GM23338 (cell line): ENCODE measurements around the gene DNAL1. TPM values are rescaled to one million over a fixed set of nuclear protein-coding genes. Genes with fewer than 3 reads are reported as not detected.

Experiments
- ATAC-seq: fragments of 200-7000 bp; cut with Tn5 transposase; 3 replicates; pipeline ENCODE4 v1.9.1; 2020
- DNase-seq: peaks from one replicate; pipeline ENCODE4 v3.0.0-alpha.2; 2015; ENCODE audit warnings: low spot score
- H2AFZ ChIP-seq: fragments of 200-600 bp; sonication (generic); 2 replicates; pipeline ENCODE4 v1.8.0; 2016; ENCODE audit warnings: antibody characterized with exemption, mild to moderate bottlenecking, moderate library complexity
- H3F3A ChIP-seq: fragments of 200-600 bp; sonication (generic); replicated peaks from 2 replicates; pipeline ENCODE4 v1.8.0; 2017; ENCODE audit warnings: antibody characterized with exemption, mixed run types, low read depth
- H3K27ac ChIP-seq: fragments of 200-600 bp; sonication (generic); 2 replicates; pipeline ENCODE4 v1.6.1; 2016; ENCODE audit warnings: low read depth
- H3K27me3 ChIP-seq: fragments of 200-600 bp; sonication (generic); 2 replicates; pipeline ENCODE4 v1.8.0; 2016; ENCODE audit warnings: mild to moderate bottlenecking, mixed run types, moderate library complexity; ENCODE audit not compliant: insufficient read depth
- H3K36me3 ChIP-seq: fragments of 200-600 bp; sonication (generic); 2 replicates; pipeline ENCODE4 v1.8.0; 2016; ENCODE audit warnings: mild to moderate bottlenecking; ENCODE audit not compliant: insufficient read depth
- H3K4me1 ChIP-seq: fragments of 200-600 bp; sonication (generic); 2 replicates; pipeline ENCODE4 v1.8.0; 2016; ENCODE audit warnings: mild to moderate bottlenecking, moderate library complexity; ENCODE audit not compliant: insufficient read depth
- H3K4me2 ChIP-seq: fragments of 200-600 bp; sonication (generic); 2 replicates; pipeline ENCODE4 v1.7.1; 2017; ENCODE audit warnings: mixed run types
- H3K4me3 ChIP-seq: fragments of 200-600 bp; sonication (generic); 2 replicates; pipeline ENCODE4 v1.6.1; 2016; ENCODE audit warnings: mixed run types
- H3K79me2 ChIP-seq: fragments of 200-600 bp; sonication (generic); replicated peaks from 2 replicates; pipeline ENCODE4 v1.8.0; 2017; ENCODE audit warnings: mild to moderate bottlenecking; ENCODE audit not compliant: insufficient read depth
- H3K9me2 ChIP-seq: fragments of 200-600 bp; sonication (generic); 2 replicates; pipeline ENCODE4 v1.8.0; 2017; ENCODE audit not compliant: insufficient read depth
- H4K20me1 ChIP-seq: fragments of 200-600 bp; sonication (generic); replicated peaks from 2 replicates; pipeline ENCODE4 v1.8.0; 2017; ENCODE audit warnings: mild to moderate bottlenecking; ENCODE audit not compliant: insufficient read depth
- H3K27ac Mint-ChIP-seq: 2 replicates; pipeline ENCODE4 v1.8.0; 2020; ENCODE audit warnings: inconsistent platforms, mild to moderate bottlenecking, moderate library complexity, mixed read lengths
- H3K27me3 Mint-ChIP-seq: 3 replicates; pipeline ENCODE4 v1.8.0; 2022; ENCODE audit warnings: low read depth, mild to moderate bottlenecking, moderate library complexity, mixed read lengths, inconsistent platforms; ENCODE audit not compliant: insufficient read depth, poor library complexity
- H3K36me3 Mint-ChIP-seq: 3 replicates; pipeline ENCODE4 v1.8.0; 2021; ENCODE audit warnings: low read depth, mild to moderate bottlenecking, inconsistent platforms, moderate library complexity, mixed read lengths
- H3K4me1 Mint-ChIP-seq: 3 replicates; pipeline ENCODE4 v1.8.0; 2020; ENCODE audit warnings: mild to moderate bottlenecking, inconsistent platforms, mixed read lengths
- H3K4me3 Mint-ChIP-seq: 3 replicates; pipeline ENCODE4 v1.8.0; 2021; ENCODE audit warnings: moderate library complexity, mild to moderate bottlenecking, inconsistent platforms, mixed read lengths
- H3K9me3 Mint-ChIP-seq: 3 replicates; pipeline ENCODE4 v1.8.0; 2020; ENCODE audit warnings: moderate library complexity, mild to moderate bottlenecking, inconsistent platforms, mixed read lengths
- CREB1 ChIP-seq: fragments of 250-450 bp; sonication (Bioruptor Pico); IDR thresholded peaks from 2 replicates; pipeline ENCODE4 v1.5.0; 2020; ENCODE audit warnings: low read depth, mild to moderate bottlenecking, moderate library complexity
- NANOG ChIP-seq: IDR thresholded peaks from 2 replicates; pipeline ENCODE4 v1.6.1; 2016; ENCODE audit warnings: antibody characterized with exemption, borderline replicate concordance
- POLR2AphosphoS5 ChIP-seq: IDR thresholded peaks from 2 replicates; pipeline ENCODE4 v1.6.1; 2016; ENCODE audit warnings: antibody characterized with exemption, low read depth
- ZNF114 ChIP-seq: fragments of 250-450 bp; sonication (Bioruptor Pico); IDR thresholded peaks from 2 replicates; pipeline ENCODE4 v1.5.0; 2020; ENCODE audit warnings: mild to moderate bottlenecking, moderate library complexity
- ZNF331 ChIP-seq: fragments of 250-450 bp; sonication (Bioruptor Pico); IDR thresholded peaks from 2 replicates; pipeline ENCODE4 v1.5.0; 2020; ENCODE audit warnings: low read depth, mild to moderate bottlenecking, moderate library complexity
- polyA plus RNA-seq: library from polyadenylated mRNA; unstranded; fragments of >200 nt; fragmentation: Nextera tagmentation; extraction: Ambion mirVana; gene quantifications from 2 replicates; pipeline ENCODE4 v1.2.1, GENCODE V29; 2016
- total RNA-seq: library from RNA; depleted of rRNA; stranded (reverse); fragments of >200 nt; shearing (Covaris generic); gene quantifications from 2 replicates; pipeline ENCODE4 v1.2.3, GENCODE V29; 2014
- TF ChIP-seq, protein P1 (sequence below): IDR thresholded peaks from 2 replicates; pipeline ENCODE4 v1.6.1; 2016; ENCODE audit warnings: antibody characterized with exemption
- TF ChIP-seq, protein P2 (sequence below): IDR thresholded peaks from one replicate; pipeline ENCODE4 v1.6.1; 2018; ENCODE audit warnings: antibody characterized with exemption; ENCODE audit not compliant: unreplicated experiment
- TF ChIP-seq, protein P3 (sequence below): fragments of 250-450 bp; sonication (Bioruptor Pico); IDR thresholded peaks from 2 replicates; pipeline ENCODE4 v1.5.0; 2020; ENCODE audit warnings: mild to moderate bottlenecking, moderate library complexity

DNAL1 gene
- total and polyA plus RNA-seq, 2 experiments from 2014 or later = 7.6 to 29.3 TPM

DNA sequence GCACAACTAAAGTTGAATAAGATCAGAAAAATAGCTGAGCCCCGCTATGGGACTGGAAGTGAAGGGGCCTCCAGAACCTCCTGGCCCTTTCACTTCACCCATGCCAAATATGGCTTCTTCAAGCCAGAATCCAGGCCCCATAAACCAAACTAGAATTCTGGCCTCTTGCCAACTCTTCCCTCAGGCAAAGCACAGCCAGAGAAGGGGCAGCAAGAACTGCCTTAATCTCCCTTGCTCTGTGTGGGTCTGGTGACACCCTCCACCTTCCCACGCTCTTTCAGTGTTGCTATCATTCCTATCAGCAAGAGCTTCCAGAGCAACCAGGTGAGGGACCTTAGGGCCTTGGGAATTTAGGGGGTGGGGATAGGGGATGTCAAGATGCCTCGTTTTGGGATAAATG, 72.5 kb downstream of the DNAL1 start:
- Histone ChIP-seq H3K4me1 (peaks cover 46% of the 10 kb centered on the region), H3K27ac (no peak overlapping the region), H3K36me3 (no peaks in the 10 kb centered on the region), H3K27me3 (peaks cover 20% of the 10 kb centered on the region; the same call in 1 of the 2 replicates), H3K4me2 (peak overlapping the region; percentile 97), H3K79me2 (peaks cover 14% of the 10 kb centered on the region), H3K4me3 (peak overlapping the region; percentile 88), H3F3A (peaks cover 29% of the 10 kb centered on the region; the same call in 1 of the 2 replicates), H3K9me2 (no peaks in the 10 kb centered on the region), H2AFZ (no peak overlapping the region), H4K20me1 (peaks cover 11% of the 10 kb centered on the region)
- no peaks in the 10 kb centered on the region; the same call in 2 of the 3 replicates for H3K9me3 Mint-ChIP-seq
- H3K27ac Mint-ChIP-seq = no peak overlapping the region
- ATAC-seq (no peak), DNase-seq (no peak)
- H3K4me3 Mint-ChIP-seq = peak overlapping the region; percentile 82; the same call in 1 of the 3 replicates
- TF ChIP-seq POLR2AphosphoS5 = no peak
- no peak for TF ChIP-seq NANOG
- TF ChIP-seq, protein P1, sequence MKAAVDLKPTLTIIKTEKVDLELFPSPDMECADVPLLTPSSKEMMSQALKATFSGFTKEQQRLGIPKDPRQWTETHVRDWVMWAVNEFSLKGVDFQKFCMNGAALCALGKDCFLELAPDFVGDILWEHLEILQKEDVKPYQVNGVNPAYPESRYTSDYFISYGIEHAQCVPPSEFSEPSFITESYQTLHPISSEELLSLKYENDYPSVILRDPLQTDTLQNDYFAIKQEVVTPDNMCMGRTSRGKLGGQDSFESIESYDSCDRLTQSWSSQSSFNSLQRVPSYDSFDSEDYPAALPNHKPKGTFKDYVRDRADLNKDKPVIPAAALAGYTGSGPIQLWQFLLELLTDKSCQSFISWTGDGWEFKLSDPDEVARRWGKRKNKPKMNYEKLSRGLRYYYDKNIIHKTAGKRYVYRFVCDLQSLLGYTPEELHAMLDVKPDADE = no peak
- TF ChIP-seq ZNF114 = no peak
- H3K36me3 Mint-ChIP-seq = peaks cover 10% of the 10 kb centered on the region
- H3K27me3 Mint-ChIP-seq = peaks cover 30% of the 10 kb centered on the region
- H3K4me1 Mint-ChIP-seq = peaks cover 55% of the 10 kb centered on the region

DNA sequence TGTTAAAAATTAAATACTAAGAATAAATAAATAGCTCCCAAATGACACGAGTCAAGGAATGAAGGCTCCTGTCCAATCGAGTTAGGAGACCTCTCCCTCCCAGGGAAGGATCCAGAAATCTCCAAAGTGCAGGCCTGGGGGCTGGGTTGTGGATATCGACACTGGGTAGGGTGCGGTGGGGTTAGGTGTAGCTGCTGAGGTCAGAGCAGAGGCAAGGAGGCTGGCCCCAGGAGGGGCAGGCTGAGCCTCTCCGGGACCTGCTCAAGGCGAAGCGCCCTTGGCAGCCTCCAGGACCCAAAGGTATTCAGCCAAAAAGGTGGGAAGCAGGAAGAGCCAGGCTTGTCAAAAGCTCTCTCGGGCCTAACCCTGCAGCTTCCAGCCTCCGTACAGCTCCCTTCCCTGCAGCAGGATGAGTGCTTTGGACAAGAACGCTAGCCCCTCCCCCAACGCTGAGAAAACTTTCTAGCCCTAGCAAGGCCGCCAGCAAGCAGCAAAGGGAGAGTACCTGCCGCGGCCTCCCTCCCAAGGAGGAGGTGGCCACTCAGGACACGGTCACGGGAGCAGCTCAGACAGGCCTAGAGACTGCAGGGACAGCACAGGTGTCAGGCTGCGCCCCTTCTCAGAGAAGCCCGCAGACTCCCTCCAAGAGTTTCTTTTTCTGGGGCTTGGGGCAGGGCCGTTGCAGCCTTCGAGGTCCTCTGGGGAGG, 73.1 kb downstream of the DNAL1 start:
- peaks cover 7% of the 10 kb centered on the region; the same call in 1 of the 2 replicates for H4K20me1 ChIP-seq
- H3K4me1 Mint-ChIP-seq = peaks cover 52% of the 10 kb centered on the region
- peaks cover 23% of the 10 kb centered on the region; the same call in 1 of the 2 replicates for H3F3A ChIP-seq
- H3K27ac ChIP-seq = no peak overlapping the region
- no peak overlapping the region; the same call in 1 of the 2 replicates for H2AFZ ChIP-seq
- peaks cover 8% of the 10 kb centered on the region for H3K79me2 ChIP-seq
- peak; percentile 85 for DNase-seq
- no peaks in the 10 kb centered on the region for H3K36me3 ChIP-seq
- peak; percentile 7 for ATAC-seq
- H3K36me3 Mint-ChIP-seq = peaks cover 11% of the 10 kb centered on the region; the same call in 2 of the 3 replicates
- H3K27me3 Mint-ChIP-seq = peaks cover 28% of the 10 kb centered on the region
- H3K4me2 ChIP-seq = peak overlapping the region; percentile 97
- H3K4me1 ChIP-seq = peaks cover 40% of the 10 kb centered on the region
- H3K9me3 Mint-ChIP-seq = no peaks in the 10 kb centered on the region; the same call in 2 of the 3 replicates
- peak overlapping the region; percentile 92 for H3K27ac Mint-ChIP-seq
- H3K9me2 ChIP-seq = no peaks in the 10 kb centered on the region
- H3K4me3 ChIP-seq = peak overlapping the region; percentile 88
- TF ChIP-seq, protein P2, sequence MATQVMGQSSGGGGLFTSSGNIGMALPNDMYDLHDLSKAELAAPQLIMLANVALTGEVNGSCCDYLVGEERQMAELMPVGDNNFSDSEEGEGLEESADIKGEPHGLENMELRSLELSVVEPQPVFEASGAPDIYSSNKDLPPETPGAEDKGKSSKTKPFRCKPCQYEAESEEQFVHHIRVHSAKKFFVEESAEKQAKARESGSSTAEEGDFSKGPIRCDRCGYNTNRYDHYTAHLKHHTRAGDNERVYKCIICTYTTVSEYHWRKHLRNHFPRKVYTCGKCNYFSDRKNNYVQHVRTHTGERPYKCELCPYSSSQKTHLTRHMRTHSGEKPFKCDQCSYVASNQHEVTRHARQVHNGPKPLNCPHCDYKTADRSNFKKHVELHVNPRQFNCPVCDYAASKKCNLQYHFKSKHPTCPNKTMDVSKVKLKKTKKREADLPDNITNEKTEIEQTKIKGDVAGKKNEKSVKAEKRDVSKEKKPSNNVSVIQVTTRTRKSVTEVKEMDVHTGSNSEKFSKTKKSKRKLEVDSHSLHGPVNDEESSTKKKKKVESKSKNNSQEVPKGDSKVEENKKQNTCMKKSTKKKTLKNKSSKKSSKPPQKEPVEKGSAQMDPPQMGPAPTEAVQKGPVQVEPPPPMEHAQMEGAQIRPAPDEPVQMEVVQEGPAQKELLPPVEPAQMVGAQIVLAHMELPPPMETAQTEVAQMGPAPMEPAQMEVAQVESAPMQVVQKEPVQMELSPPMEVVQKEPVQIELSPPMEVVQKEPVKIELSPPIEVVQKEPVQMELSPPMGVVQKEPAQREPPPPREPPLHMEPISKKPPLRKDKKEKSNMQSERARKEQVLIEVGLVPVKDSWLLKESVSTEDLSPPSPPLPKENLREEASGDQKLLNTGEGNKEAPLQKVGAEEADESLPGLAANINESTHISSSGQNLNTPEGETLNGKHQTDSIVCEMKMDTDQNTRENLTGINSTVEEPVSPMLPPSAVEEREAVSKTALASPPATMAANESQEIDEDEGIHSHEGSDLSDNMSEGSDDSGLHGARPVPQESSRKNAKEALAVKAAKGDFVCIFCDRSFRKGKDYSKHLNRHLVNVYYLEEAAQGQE = no peak
- TF ChIP-seq, protein P3, sequence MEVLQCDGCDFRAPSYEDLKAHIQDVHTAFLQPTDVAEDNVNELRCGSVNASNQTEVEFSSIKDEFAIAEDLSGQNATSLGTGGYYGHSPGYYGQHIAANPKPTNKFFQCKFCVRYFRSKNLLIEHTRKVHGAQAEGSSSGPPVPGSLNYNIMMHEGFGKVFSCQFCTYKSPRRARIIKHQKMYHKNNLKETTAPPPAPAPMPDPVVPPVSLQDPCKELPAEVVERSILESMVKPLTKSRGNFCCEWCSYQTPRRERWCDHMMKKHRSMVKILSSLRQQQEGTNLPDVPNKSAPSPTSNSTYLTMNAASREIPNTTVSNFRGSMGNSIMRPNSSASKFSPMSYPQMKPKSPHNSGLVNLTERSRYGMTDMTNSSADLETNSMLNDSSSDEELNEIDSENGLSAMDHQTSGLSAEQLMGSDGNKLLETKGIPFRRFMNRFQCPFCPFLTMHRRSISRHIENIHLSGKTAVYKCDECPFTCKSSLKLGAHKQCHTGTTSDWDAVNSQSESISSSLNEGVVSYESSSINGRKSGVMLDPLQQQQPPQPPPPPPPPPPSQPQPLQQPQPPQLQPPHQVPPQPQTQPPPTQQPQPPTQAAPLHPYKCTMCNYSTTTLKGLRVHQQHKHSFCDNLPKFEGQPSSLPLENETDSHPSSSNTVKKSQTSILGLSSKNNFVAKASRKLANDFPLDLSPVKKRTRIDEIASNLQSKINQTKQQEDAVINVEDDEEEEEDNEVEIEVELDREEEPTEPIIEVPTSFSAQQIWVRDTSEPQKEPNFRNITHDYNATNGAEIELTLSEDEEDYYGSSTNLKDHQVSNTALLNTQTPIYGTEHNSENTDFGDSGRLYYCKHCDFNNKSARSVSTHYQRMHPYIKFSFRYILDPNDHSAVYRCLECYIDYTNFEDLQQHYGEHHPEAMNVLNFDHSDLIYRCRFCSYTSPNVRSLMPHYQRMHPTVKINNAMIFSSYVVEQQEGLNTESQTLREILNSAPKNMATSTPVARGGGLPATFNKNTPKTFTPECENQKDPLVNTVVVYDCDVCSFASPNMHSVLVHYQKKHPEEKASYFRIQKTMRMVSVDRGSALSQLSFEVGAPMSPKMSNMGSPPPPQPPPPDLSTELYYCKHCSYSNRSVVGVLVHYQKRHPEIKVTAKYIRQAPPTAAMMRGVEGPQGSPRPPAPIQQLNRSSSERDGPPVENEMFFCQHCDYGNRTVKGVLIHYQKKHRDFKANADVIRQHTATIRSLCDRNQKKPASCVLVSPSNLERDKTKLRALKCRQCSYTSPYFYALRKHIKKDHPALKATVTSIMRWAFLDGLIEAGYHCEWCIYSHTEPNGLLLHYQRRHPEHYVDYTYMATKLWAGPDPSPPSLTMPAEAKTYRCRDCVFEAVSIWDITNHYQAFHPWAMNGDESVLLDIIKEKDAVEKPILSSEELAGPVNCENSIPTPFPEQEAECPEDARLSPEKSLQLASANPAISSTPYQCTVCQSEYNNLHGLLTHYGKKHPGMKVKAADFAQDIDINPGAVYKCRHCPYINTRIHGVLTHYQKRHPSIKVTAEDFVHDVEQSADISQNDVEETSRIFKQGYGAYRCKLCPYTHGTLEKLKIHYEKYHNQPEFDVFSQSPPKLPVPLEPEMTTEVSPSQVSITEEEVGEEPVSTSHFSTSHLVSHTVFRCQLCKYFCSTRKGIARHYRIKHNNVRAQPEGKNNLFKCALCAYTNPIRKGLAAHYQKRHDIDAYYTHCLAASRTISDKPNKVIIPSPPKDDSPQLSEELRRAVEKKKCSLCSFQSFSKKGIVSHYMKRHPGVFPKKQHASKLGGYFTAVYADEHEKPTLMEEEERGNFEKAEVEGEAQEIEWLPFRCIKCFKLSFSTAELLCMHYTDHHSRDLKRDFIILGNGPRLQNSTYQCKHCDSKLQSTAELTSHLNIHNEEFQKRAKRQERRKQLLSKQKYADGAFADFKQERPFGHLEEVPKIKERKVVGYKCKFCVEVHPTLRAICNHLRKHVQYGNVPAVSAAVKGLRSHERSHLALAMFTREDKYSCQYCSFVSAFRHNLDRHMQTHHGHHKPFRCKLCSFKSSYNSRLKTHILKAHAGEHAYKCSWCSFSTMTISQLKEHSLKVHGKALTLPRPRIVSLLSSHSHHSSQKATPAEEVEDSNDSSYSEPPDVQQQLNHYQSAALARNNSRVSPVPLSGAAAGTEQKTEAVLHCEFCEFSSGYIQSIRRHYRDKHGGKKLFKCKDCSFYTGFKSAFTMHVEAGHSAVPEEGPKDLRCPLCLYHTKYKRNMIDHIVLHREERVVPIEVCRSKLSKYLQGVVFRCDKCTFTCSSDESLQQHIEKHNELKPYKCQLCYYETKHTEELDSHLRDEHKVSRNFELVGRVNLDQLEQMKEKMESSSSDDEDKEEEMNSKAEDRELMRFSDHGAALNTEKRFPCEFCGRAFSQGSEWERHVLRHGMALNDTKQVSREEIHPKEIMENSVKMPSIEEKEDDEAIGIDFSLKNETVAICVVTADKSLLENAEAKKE = no peak
- TF ChIP-seq, protein P1 = no peak
- TF ChIP-seq ZNF114 (no peak), ZNF331 (no peak), CREB1 (CRISPR knock-in tag) (no peak)
- H3K4me3 Mint-ChIP-seq = peak overlapping the region; percentile 82
- H3K27me3 ChIP-seq = peaks cover 17% of the 10 kb centered on the region; the same call in 1 of the 2 replicates
